Choroid plexus epithelial cell (primary cell): ENCODE data around the gene RAB9B.

Source experiments
- DNase-seq: peaks from one replicate; pipeline ENCODE4 v3.0.0-alpha.2; 2010; ENCODE audit warnings: low read depth
- H3K4me3 ChIP-seq: 2 replicates; pipeline ENCODE4 v1.5.1; 2011; ENCODE audit warnings: low read depth, mild to moderate bottlenecking, control low read depth, low read length, moderate library complexity
- TF ChIP-seq, protein P1 (sequence below): conservative IDR thresholded peaks from 2 replicates; pipeline ENCODE4 v1.5.1; 2011; ENCODE audit warnings: low read depth, mild to moderate bottlenecking, control low read depth, inconsistent platforms, low read length, moderate library complexity

The RAB9B gene

DNA sequence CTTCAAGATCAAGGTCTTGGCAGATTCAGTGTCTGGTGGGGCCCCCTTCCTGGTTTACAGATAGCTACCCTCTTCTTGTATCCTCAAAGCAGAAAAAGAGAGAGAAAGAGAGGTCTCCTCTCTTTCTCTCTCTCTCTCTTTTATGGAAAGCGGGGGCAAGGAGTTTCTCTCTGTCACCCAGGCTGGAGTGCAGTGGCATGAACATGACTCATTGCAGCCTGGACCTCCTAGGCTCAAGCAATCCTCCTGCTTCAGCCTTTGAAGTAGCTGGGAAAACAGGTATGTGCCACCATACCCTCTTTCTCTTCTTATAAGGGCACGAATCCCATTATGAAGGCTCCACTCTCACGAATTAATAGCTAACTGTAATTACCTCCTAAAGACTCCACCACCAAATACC lies 20.2 kb downstream of the RAB9B start:
- no peak overlapping the region for H3K4me3 ChIP-seq
- TF ChIP-seq, protein P1, sequence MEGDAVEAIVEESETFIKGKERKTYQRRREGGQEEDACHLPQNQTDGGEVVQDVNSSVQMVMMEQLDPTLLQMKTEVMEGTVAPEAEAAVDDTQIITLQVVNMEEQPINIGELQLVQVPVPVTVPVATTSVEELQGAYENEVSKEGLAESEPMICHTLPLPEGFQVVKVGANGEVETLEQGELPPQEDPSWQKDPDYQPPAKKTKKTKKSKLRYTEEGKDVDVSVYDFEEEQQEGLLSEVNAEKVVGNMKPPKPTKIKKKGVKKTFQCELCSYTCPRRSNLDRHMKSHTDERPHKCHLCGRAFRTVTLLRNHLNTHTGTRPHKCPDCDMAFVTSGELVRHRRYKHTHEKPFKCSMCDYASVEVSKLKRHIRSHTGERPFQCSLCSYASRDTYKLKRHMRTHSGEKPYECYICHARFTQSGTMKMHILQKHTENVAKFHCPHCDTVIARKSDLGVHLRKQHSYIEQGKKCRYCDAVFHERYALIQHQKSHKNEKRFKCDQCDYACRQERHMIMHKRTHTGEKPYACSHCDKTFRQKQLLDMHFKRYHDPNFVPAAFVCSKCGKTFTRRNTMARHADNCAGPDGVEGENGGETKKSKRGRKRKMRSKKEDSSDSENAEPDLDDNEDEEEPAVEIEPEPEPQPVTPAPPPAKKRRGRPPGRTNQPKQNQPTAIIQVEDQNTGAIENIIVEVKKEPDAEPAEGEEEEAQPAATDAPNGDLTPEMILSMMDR: no peak
- DNase-seq: no peak

DNA sequence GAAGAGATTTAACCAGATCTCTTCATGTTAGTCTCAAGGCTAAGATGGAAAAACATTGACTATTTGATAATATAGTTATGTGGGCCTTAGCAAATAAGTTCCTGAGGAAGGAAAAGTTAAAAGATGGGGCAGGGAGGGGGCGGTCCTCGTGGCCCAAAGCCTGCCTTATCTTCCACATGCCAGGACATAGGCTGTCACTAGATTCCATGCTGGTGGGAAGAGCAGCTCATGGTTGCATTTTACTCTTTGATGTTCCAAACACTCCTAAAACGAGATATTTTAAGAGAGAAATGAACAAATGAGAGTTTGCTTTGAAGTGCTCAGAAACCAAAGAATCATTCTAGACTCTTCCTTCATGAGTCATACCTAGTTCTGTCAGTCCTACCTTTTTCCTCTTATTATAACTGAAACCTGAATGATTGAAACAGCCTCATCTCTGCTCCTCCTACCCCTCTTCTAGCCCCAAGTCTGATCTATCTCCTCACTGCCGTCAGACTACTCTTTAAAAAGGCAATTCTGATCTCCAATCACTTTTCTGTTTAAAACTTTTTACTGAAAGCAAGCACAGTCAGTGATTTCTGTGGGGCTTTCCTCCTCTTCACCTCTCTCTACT lies 25.1 kb downstream of the RAB9B start:
- no peak overlapping the region for H3K4me3 ChIP-seq
- TF ChIP-seq, protein P1: no peak
- DNase-seq: no peak

DNA sequence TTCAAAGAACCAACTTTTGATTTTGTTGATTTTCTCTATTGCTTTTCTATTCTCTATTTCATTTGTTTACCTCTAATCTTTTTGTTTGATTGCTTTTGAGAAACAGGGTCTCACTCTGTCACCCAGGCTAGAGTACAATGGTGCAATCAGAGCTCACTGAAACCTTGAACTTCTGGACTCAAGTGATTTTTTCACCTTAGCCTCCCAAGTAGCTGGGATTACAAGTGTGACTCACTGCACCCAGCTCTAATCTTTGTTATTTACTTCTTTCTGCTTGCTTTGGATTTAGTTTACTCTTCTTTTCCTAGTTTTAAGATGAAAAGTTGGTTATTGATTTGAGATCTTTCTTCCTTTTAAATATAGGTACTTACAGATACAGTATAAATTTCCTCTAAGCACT lies 26.2 kb downstream of the RAB9B start:
- TF ChIP-seq, protein P1: no peak
- DNase-seq: no peak
- no peak overlapping the region for H3K4me3 ChIP-seq

DNA sequence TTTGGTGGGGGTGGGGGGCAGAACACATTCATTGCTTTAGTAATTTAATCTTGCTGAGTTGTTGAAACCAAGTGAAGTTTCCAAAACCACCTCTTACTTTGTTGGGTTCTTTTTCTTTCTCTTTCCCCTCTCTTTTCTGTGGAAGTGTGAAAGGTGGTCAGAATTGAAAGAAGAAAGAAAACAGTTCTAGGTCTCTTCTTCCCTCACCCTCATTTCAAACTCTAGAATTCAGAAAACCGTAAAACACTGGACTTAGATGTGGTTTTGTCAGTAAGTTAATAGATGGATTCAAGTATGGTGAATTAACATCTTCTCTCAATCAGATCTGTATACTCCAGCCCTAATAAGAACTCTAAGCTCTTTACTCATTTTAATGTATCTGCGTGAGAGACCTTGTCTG lies 31.7 kb downstream of the RAB9B start:
- TF ChIP-seq, protein P1: no peak

DNA sequence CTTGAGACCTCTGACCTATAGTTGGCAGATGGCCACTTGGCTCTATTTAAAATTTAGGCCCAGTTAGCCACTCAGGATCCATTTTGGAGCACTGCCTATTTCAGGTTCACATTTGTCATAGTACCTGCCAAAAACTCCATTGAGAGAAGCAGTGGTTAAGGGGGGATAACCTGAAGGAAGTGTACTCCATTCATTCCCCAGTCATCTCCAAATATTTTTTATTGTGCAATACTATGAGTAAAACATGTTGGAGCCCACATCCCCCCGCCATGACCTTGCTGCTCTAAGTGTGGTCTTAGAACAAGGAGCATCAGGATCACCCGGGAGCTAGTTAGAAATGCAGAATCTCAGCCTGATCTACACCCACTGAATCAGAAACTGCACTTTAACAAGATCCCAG lies 34.4 kb downstream of the RAB9B start:
- TF ChIP-seq, protein P1: no peak

More for the DNA sequence above, 31.7 kb downstream of the RAB9B start:
- no peak for DNase-seq
- no peak overlapping the region for H3K4me3 ChIP-seq

DNA sequence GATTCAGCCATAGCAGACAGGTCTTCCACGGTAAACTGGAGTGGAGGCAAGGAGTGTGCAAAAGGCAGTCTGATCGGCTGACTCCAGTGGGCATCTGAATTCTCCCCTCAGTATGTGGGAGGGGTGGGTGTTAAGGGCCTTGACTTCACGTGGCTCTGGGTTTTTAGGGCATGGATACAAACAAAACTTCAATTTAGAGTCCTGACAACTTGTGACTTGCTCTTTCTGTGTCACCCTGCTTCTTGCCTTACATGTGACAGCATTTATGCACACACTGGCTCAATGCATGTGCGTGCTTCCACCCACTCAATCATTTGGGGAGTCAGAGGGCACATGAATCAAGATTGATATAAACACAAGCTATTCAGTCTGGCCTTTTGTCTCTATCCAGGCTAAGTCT lies 37.9 kb downstream of the RAB9B start:
- no peak overlapping the region for H3K4me3 ChIP-seq
- DNase-seq: no peak
- TF ChIP-seq, protein P1: no peak

More for the DNA sequence above, 34.4 kb downstream of the RAB9B start:
- DNase-seq: no peak
- no peak overlapping the region for H3K4me3 ChIP-seq

DNA sequence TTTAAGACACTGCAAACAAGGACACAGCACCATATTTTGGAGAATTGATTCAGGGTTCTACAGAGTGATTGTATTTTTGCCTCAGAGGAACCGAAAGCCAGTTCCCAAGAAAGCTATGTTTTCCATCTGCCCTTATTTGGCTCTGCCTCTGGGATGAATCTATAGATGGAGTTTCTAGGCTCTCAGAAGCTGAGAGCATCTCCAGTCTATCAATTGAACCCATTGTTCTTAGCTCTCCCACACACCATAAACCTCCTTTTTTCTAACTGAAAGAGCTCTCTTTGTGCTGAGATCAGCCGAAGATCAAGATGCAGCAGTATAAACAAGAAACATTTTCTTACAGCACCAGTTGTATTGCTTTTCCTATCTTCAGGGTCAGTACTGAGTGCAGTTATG lies 38.5 kb downstream of the RAB9B start:
- H3K4me3 ChIP-seq: no peak overlapping the region
- TF ChIP-seq, protein P1: no peak
- DNase-seq: no peak
